Erythroblast (primary cell): Measurements from ENCODE around the gene ANG.

Source experiments
- GATA1 ChIP-seq: IDR thresholded peaks from 2 replicates; pipeline ENCODE4 v1.6.1; 2011; ENCODE audit warnings: low read depth, mild to moderate bottlenecking, control low read depth, low read length, moderate library complexity
- POLR2A ChIP-seq: IDR thresholded peaks from 2 replicates; pipeline ENCODE4 v1.6.1; 2011; ENCODE audit warnings: mild to moderate bottlenecking, low read length

DNA sequence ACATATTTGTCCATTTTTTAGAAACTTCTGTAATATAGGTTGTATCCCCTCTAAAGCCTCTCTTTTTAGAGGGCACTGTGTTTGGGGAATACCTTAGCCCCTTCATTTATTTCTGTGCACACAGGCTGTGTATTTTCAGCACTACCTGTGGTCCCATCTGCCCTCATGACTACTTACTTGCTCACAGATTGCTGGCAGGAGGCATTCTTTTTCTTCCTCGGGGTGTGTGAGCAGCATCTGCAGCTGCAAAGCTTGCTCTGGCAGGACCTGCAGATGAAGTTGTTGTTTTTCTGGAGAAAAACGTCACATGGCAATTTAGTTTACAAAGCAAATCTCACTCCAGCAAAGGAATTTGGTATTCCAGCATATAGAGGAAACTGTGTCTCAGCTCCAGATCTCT is 24.3 kb downstream of the ANG start:
- no peak for TF ChIP-seq POLR2A
- no peak for TF ChIP-seq GATA1
